Keratinocyte (primary cell): ENCODE data around the gene SH3PXD2A.

ENCODE experiments used
- EZH2 ChIP-seq: IDR thresholded peaks from one replicate; pipeline ENCODE4 v1.6.1; 2012; ENCODE audit warnings: inconsistent platforms, mild to moderate bottlenecking, low read length, moderate library complexity
- TF ChIP-seq, protein P1 (sequence below), 3 experiments: IDR thresholded peaks in 1 of 3; conservative IDR thresholded peaks in 1 of 3; optimal IDR thresholded peaks in 1 of 3; 2 replicates in 2 of 3; 3 replicates in 1 of 3; pipeline versions ENCODE3 to v1.5.1; 2011; ENCODE audit warnings: low read length in 3 of 3, mild to moderate bottlenecking in 3 of 3, moderate library complexity in 2 of 3, control low read depth in 1 of 3, inconsistent platforms in 1 of 3; ENCODE audit not compliant: insufficient read depth in 2 of 3; ENCODE audit errors: extremely low read depth in 1 of 3

- TF ChIP-seq, protein P1, sequence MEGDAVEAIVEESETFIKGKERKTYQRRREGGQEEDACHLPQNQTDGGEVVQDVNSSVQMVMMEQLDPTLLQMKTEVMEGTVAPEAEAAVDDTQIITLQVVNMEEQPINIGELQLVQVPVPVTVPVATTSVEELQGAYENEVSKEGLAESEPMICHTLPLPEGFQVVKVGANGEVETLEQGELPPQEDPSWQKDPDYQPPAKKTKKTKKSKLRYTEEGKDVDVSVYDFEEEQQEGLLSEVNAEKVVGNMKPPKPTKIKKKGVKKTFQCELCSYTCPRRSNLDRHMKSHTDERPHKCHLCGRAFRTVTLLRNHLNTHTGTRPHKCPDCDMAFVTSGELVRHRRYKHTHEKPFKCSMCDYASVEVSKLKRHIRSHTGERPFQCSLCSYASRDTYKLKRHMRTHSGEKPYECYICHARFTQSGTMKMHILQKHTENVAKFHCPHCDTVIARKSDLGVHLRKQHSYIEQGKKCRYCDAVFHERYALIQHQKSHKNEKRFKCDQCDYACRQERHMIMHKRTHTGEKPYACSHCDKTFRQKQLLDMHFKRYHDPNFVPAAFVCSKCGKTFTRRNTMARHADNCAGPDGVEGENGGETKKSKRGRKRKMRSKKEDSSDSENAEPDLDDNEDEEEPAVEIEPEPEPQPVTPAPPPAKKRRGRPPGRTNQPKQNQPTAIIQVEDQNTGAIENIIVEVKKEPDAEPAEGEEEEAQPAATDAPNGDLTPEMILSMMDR (optimal IDR thresholded peaks at IDR 0.05 in 1 of 3, IDR thresholded peaks at IDR 0.05 in 1 of 3, conservative IDR thresholded peaks at IDR 0.05 in 1 of 3; ENCODE audit: extremely low read depth in 1 of 3, insufficient read depth in 2 of 3, low read length in 3 of 3), result no peak
- no peak for TF ChIP-seq EZH2
Measured at GRCh38 chr10:103714232-103714891, 141.0 kb downstream of the SH3PXD2A start.
